Kidney tubule cell (primary cell): ENCODE data around the gene PRDM15.

Source experiments
- DNase-seq: peaks from one replicate; pipeline ENCODE4 v3.0.0-alpha.2; 2018; ENCODE audit warnings: low spot score

PRDM15 gene

GRCh38 chr21:41840880-41841279 is 38.3 kb downstream of the PRDM15 start:
- no peak for DNase-seq

DNA sequence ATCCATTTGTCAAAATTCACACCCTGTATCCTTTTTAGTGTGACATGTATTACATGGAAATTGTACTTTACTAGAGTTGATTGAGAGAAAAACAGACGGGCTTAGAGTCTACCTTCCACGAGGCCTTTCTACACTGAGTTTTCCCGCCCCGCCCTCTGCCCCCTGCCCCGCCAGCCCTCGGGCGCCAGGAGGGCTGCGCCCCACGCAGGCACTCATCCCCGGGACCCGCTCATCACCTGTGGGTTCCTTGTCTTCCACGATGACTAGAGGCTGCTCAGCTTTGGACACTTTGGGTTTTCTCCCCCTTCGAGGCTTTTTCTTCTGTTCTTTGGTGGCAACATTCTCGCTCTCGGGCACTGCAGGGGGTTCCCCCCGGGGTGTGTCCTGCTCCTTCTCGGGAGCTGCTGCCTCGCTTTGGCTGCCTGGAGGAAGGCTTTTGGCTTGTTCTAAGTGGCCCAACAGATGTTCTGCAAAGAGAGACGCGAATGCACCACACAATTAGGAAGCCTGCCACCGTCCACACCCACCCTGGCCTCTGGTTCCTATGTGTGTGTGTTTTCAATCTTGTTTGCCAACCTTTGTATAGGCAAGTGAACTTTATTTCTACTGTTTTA is 39.6 kb downstream of the PRDM15 start:
- no peak for DNase-seq

DNA sequence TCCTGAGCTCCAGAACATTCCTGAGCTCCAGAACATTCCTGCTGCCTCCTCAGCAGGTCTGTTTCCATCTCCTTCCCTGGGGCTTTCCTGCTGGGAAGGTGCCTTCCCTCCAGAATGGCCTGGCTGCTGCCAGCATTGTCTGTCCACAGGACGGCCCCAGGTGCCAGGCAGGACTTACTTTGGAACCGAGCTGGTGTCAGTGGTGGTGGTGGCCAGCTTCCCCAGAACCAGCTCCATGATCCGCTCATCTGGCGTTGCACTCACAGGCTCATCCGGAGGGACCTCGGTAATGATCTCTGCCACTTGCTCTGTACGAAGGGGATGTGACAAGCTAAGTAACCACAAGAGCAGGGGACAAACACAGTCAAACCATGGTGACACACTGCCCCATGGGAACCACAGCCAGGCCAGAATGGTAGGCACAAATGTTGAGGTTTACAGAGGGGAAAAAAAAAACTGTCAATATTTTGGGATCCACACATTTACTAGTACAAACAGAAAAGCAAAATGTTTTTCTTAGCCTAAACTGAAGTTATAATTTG is 41.3 kb downstream of the PRDM15 start:
- DNase-seq: no peak

- DNase-seq: no peak
Measured at GRCh38 chr21:41836166-41837015, 42.8 kb downstream of the PRDM15 start.

GRCh38 chr21:41835711-41836154 is 43.4 kb downstream of the PRDM15 start:
- DNase-seq: no peak

DNA sequence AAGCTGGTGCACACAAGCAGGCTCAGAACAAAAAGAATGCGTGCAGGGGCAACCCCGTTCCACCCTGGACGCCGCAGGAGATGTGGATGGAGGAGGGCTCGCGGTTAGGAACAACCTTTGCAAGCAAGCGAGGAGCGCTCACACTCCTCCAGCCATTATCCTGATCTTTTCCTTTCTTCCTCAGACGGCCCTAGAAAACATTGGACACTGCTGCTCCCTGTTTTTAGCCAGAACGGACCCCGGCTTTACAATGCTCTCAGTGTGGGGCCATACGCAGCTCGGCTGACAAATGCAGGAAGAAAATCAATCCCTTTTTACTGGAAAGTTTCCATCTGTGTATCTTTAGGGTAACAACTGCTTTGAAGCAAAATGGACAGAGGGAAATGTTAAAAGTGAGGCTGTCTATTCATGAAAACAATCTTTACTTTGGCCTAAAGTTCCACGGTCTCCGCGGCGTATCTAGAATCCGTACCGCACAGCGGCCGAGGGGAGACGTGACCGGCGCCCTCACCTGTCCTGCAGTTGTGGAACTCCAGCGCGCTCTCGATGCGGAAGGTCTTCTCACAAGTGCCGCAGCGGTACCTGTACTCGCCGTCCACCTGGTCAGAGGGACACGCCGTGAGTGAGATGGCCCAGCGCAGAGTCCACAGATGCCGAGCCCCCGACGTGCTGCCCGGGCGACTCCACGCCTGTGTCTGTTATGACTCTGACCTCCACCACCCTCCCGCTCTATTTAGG is 44.0 kb downstream of the PRDM15 start:
- DNase-seq: no peak

DNA sequence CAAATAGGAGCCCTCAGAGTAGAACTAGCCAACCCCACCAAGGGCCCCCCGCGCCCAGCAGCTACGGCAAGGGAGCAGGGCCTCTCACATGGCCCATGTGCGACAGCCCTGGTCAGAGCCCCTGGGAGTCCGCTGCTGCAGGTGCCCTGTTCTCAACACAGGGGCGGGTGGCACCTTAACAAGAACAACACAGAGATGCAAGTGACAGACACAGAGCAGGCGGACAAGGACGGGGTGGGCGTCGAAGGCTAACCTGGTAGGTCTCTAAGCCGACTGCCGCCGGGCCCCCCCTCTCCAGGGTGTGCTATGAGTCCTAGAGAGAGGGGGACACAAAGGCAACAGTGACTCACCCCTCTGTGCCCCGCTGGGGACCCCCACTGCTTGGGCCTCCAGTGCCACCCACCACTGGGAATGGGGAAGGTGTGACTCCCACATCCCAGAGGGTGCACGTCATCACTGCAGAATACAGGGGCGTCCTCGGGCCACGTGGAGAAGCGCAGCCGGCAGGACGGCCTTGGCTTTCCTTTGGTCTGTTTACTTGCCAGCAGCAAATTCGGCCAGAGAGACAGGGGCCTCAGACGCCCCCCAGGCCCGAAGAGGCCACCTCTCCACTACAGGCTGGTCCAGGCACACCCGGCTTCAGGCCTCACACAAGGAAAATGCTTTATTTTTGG is 44.8 kb downstream of the PRDM15 start:
- no peak for DNase-seq

DNA sequence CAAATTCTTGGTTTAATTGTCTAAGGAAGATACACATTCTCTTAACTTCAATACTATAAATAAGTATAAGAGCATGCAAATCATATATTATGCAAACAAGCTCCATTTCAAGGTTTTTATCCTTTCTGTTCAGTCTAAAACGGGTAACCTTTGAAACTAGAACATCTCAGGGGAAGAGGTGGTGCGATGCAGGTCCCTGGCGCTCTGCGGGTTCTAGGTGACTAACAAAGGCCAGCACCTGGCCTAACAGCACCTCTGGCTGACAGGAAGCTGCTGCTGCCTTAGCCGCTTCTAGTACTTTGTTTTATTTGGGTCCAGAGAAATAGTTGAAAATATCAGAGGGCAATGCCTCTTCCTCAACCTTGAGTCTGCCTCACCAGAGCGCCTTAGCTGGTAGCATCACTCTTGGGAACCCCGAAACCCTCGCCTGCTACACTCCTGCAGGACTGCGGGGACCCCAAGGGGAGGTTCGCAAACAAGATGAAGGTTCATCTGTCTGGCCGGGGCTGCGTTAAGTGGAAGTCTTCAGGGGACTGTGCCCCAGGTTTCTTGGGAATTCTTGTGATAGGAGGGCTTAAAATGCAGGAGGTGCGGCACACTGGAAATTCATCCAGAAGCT is 45.5 kb downstream of the PRDM15 start:
- DNase-seq: no peak

GRCh38 chr21:41832596-41833496 is 46.3 kb downstream of the PRDM15 start:
- DNase-seq: no peak

GRCh38 chr21:41831866-41832595 is 47.1 kb downstream of the PRDM15 start:
- DNase-seq: no peak

- DNase-seq: no peak
Measured at GRCh38 chr21:41831453-41831831, 47.7 kb downstream of the PRDM15 start.

- no peak for DNase-seq
Measured at GRCh38 chr21:41830764-41831452, 48.2 kb downstream of the PRDM15 start.

GRCh38 chr21:41830145-41830707 is 48.9 kb downstream of the PRDM15 start:
- no peak for DNase-seq

GRCh38 chr21:41828884-41829360 is 50.2 kb downstream of the PRDM15 start:
- DNase-seq: no peak

DNA sequence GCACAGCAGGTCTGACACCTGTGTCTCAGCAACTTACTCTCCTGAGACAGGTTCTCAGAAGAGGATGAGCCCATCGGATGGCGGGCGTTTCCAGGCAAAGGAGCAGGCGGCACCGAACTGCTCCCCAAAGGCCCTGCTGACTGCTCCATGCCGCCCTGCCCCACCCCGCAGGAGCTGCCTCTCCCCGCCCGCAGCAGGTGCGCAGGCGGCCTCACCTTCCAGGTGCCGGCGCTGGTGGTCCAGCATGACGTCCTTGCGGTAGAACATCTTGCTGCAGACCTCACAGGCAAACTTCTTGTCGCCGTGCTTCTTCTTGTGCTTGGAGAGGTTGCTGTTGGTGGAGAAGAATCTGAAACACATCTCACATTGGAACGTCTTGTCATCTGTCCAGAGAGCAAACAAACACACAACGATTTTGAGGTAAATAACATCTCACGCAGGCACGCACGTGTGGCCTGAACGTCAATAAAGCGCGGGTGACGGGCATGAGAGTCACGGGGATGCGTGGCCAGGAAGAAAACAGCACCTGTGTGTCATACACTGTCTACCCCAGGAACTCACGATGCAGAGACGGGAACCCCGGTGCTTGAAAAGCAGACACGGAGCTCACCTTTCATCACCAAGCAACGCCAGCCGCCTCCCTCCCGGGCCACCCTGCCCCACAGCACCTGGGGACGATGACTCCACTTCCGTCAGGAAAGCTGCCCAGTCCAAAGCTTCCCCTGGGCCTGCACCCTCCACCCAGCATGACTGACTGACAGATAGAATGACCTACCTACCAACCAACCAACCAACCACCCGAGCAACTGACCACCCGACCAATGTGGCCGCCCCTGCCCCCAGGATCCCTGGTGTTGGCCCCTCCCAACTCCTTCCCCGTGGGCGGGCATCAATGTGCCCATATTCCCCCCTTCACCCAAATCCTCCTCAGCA is 50.9 kb downstream of the PRDM15 start:
- DNase-seq: no peak

GRCh38 chr21:41825881-41826280 is 53.3 kb downstream of the PRDM15 start:
- no peak for DNase-seq

DNA sequence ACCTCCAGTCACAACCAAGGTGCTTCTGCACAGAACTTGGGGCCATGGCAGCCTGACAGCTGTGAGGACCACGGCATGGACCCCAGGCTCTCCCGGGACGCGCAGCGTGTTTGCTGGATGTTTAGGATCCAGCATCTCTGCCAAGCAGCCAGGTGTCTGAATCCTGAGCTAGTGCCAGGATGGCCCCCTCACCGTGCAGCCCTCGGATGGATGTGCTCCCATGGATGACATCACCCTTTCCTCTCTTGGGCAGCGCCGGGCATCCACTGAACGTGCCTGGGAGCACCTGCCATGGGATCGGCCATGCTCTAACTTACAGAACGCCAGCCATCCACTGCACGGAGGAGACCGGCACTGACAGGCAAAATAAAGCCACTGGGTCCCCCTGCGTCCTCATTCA is 53.9 kb downstream of the PRDM15 start:
- no peak for DNase-seq
